HepG2 (cell line): ENCODE results near the gene SNAP23. TPM values are rescaled to one million over a fixed set of nuclear protein-coding genes. Genes with fewer than 3 reads are reported as not detected.

ENCODE experiments used
- DZIP1 ChIP-seq: sonication (generic); formaldehyde crosslinking; IDR thresholded peaks from 2 replicates; pipeline ENCODE4 v1.5.0; 2020; ENCODE audit warnings: mild to moderate bottlenecking, missing genetic modification reagents
- MXI1 ChIP-seq: IDR thresholded peaks from 3 replicates; pipeline ENCODE4 v1.6.1; 2012; ENCODE audit warnings: low read depth, low read length, inconsistent platforms, borderline replicate concordance
- NR3C1 ChIP-seq: sonication (generic); formaldehyde crosslinking; IDR thresholded peaks from 2 replicates; pipeline ENCODE4 v1.4.0; 2020; ENCODE audit warnings: missing genetic modification reagents
- PAWR ChIP-seq: sonication (generic); formaldehyde crosslinking; IDR thresholded peaks from 2 replicates; pipeline ENCODE4 v1.4.0; 2020; ENCODE audit warnings: missing genetic modification reagents, mild to moderate bottlenecking, borderline replicate concordance
- POGZ ChIP-seq: sonication (generic); formaldehyde crosslinking; IDR thresholded peaks from 2 replicates; pipeline ENCODE4 v1.4.0; 2020; ENCODE audit warnings: mild to moderate bottlenecking, missing genetic modification reagents
- PRDM10 ChIP-seq: sonication (generic); formaldehyde crosslinking; IDR thresholded peaks from 2 replicates; pipeline ENCODE4 v1.4.0; 2020; ENCODE audit warnings: low read depth, missing genetic modification reagents
- SIX1 ChIP-seq: sonication (generic); formaldehyde crosslinking; IDR thresholded peaks from 2 replicates; pipeline ENCODE4 v1.4.0; 2020; ENCODE audit warnings: missing genetic modification reagents, borderline replicate concordance
- TSC22D2 ChIP-seq: sonication (generic); formaldehyde crosslinking; IDR thresholded peaks from 2 replicates; pipeline ENCODE4 v1.5.1; 2020; ENCODE audit warnings: missing genetic modification reagents, mild to moderate bottlenecking, borderline replicate concordance
- ZBTB33 ChIP-seq: sonication (generic); formaldehyde crosslinking; IDR thresholded peaks from 2 replicates; pipeline ENCODE4 v1.4.0; 2020; ENCODE audit warnings: missing genetic modification reagents
- ZIK1 ChIP-seq: sonication (generic); formaldehyde crosslinking; IDR thresholded peaks from 2 replicates; pipeline ENCODE4 v1.5.0; 2020; ENCODE audit warnings: mild to moderate bottlenecking, low read depth, missing genetic modification reagents, borderline replicate concordance
- ZNF597 ChIP-seq: sonication (generic); formaldehyde crosslinking; IDR thresholded peaks from 2 replicates; pipeline ENCODE4 v1.5.0; 2020; ENCODE audit warnings: missing genetic modification reagents
- ZNF776 ChIP-seq: sonication (generic); formaldehyde crosslinking; IDR thresholded peaks from 2 replicates; pipeline ENCODE4 v1.4.0; 2020; ENCODE audit warnings: mild to moderate bottlenecking, missing genetic modification reagents
- ZNF891 ChIP-seq: sonication (generic); formaldehyde crosslinking; IDR thresholded peaks from 2 replicates; pipeline ENCODE4 v1.5.0; 2020; ENCODE audit warnings: mild to moderate bottlenecking, missing genetic modification reagents
- ZSCAN21 ChIP-seq: sonication (generic); formaldehyde crosslinking; IDR thresholded peaks from 2 replicates; pipeline ENCODE4 v1.8.0; 2022; ENCODE audit warnings: mild to moderate bottlenecking, missing genetic modification reagents, moderate library complexity, borderline replicate concordance
- polyA plus RNA-seq, 8 experiments: library from polyadenylated mRNA; depleted of rRNA in 3 of 8; stranded (reverse) in 7 of 8; unstranded in 1 of 8; fragments of >200 nt; fragmentation: Illumina TruSeq in 4 of 8; extraction: Trizol in 4 of 8; gene quantifications; 2 replicates each; pipeline versions ENCODE4 v1.2.1 to v1.2.3, GENCODE V29; 2011 to 2016; ENCODE audit warnings: low read depth in 4 of 8, missing spikeins in 1 of 8, mixed read lengths in 1 of 8; ENCODE audit not compliant: insufficient read depth in 1 of 8
- total RNA-seq, 5 experiments: library from RNA; depleted of rRNA; stranded (reverse); fragments of >200 nt; fragmentation: Illumina TruSeq; extraction: Trizol; gene quantifications; 2 replicates each; pipeline ENCODE4 v1.2.3, GENCODE V29; 2016; ENCODE audit warnings: low read depth in 1 of 5
- TF ChIP-seq, protein P1 (sequence below): sonication (generic); formaldehyde crosslinking; conservative IDR thresholded peaks from 2 replicates; pipeline ENCODE4 v1.4.0; 2020; ENCODE audit warnings: missing genetic modification reagents
- TF ChIP-seq, protein P2 (sequence below): sonication (generic); formaldehyde crosslinking; IDR thresholded peaks from 2 replicates; pipeline ENCODE4 v1.4.0; 2020; ENCODE audit warnings: missing genetic modification reagents

SNAP23 gene
- total and polyA plus RNA-seq, 2 of the 13 experiments (the other 11 are each of a cell fraction or from before 2014, with no cell fraction given), result 37.0 to 101 TPM

DNA sequence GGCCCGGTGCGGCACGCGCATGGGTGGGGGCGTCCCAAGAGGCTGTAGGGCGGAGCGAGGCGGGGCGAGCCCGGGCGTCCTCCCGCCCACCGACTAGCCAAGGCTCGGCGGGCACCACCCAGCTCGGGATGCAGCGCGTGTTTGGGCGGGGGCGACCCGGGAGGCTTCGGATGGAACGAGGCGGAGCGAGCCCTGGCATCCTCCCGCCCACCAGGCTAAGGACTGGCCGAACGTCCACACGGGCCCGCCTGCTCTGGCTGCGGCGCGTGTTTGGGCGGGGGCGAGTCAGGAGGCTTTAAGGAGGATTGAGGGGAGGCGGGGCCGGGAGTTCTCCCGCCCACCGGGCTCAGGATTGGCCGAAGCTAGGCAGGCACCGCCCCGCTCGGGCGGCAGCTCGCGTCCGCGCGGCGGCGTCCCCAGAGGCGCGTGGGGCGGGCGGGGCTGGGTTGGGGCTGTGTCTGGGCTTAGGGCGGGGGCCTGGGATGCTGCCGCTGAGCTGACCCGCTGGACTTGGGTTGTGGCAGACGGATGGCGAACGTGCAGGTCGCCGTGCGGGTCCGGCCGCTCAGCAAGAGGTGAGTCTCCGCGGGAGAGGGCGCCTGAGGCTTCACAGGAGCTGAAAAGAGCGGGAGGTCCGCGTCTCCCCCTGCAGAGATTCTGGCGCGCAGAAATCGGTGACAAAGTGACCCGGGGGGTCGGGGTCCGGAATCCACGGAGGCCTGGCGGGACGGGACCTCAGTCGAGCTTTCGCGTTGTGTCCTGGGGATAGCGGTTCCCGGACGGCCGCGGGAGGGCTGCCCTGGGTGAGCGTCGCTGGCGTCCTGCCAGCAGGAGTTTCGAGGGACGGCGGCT lies 80.0 kb downstream of the SNAP23 start, which contains the start of gene STARD9 (continued):
- TF ChIP-seq ZBTB33 (CRISPR knock-in tag), result 0 out of 2 replicates have a peak, but pooled peaks have one; percentile 25
- peak; percentile 69; the same call in 1 of the 2 replicates for TF ChIP-seq ZSCAN21
- TF ChIP-seq, protein P1, sequence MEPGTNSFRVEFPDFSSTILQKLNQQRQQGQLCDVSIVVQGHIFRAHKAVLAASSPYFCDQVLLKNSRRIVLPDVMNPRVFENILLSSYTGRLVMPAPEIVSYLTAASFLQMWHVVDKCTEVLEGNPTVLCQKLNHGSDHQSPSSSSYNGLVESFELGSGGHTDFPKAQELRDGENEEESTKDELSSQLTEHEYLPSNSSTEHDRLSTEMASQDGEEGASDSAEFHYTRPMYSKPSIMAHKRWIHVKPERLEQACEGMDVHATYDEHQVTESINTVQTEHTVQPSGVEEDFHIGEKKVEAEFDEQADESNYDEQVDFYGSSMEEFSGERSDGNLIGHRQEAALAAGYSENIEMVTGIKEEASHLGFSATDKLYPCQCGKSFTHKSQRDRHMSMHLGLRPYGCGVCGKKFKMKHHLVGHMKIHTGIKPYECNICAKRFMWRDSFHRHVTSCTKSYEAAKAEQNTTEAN (CRISPR knock-in tag), result peak; percentile 17
- peak; percentile 44; the same call in 1 of the 2 replicates for TF ChIP-seq ZNF891 (CRISPR knock-in tag)
- TF ChIP-seq, protein P2, sequence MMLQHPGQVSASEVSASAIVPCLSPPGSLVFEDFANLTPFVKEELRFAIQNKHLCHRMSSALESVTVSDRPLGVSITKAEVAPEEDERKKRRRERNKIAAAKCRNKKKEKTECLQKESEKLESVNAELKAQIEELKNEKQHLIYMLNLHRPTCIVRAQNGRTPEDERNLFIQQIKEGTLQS (CRISPR knock-in tag), result no peak
- peak; percentile 85; the same call in 1 of the 2 replicates for TF ChIP-seq TSC22D2 (CRISPR knock-in tag)
- TF ChIP-seq PRDM10 (CRISPR knock-in tag), result peak; percentile 48
- TF ChIP-seq SIX1 (CRISPR knock-in tag), result no peak
- no peak for TF ChIP-seq NR3C1 (CRISPR knock-in tag)
- TF ChIP-seq ZNF597, result no peak
- TF ChIP-seq PAWR (CRISPR knock-in tag), result peak; percentile 74; the same call in 1 of the 2 replicates
- peak; percentile 89; the same call in 2 of the 3 replicates for TF ChIP-seq MXI1
- TF ChIP-seq DZIP1 (CRISPR knock-in tag), result peak; percentile 77; the same call in 1 of the 2 replicates
- TF ChIP-seq ZNF776, result peak; percentile 82
- TF ChIP-seq ZIK1 (CRISPR knock-in tag), result peak; percentile 86; the same call in 1 of the 2 replicates
- peak; percentile 57; the same call in 1 of the 2 replicates for TF ChIP-seq POGZ (CRISPR knock-in tag)
